IPS-18c (cell line): ENCODE measurements around the gene TUBGCP2.
"Not testable (repeated sequence)": the region's sequence is repeated elsewhere in the genome, so short reads cannot be mapped to it uniquely, and the experiment has no call there.

Experiments used
- H3K4me3 ChIP-seq: 2 replicates; pipeline ENCODE4 v1.7.0; 2013; ENCODE audit warnings: low read depth, mild to moderate bottlenecking, low read length, moderate library complexity; ENCODE audit not compliant: insufficient read depth
- H3K9me3 ChIP-seq: one replicate; pipeline ENCODE4 v1.6.1; 2013; ENCODE audit warnings: mild to moderate bottlenecking, low read length, moderate library complexity; ENCODE audit not compliant: control insufficient read depth, insufficient read depth

The TUBGCP2 gene

DNA sequence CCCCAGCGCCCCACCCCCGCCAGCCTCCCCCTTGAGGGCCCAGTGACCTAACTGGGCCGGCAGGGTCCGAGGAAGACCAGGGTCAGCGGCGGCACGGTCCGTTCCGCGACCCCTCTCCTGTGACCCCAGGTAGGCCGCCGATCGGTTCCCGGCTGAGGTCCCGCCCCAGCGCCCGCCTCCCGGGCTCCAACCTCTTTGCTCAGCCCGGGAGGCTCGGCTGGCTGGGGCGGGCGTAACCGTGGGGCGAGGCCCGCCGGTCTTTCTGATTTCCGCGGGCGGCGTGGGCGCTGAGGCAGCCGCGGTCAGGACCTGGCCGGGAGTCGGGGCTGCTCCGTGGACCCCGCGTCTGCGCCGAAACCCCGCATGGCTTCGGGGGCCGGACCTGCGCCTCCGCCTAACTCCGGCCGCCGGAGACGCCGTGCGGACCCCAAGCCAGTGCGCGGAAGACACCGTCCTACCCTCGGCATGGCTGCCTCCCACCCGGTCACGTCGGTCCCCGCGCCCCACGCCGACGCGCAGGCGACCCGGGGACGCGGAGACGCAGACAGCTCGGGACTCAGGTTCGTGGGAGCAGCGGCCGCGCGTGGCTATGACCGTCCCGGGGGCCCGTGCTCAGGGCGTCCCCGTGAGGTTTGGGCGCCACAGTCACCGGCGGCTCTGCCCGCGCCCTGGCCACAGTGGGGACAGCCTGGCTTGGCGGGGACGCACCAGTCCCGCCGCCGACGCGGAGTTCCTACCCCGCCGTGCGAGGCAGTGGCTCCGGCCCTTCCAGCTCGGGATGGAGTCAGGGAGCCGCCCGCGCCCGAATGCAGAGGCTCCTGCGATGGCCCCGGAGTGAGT is 72.1 kb downstream of the TUBGCP2 start:
- H3K4me3 ChIP-seq = peak overlapping the region; percentile 51
- H3K9me3 ChIP-seq = peaks cover 4% of the 10 kb centered on the region

GRCh38 chr10:133235932-133236331 is 72.7 kb downstream of the TUBGCP2 start:
- H3K4me3 ChIP-seq = peak overlapping the region; percentile 10
- H3K9me3 ChIP-seq = peaks cover 4% of the 10 kb centered on the region

DNA sequence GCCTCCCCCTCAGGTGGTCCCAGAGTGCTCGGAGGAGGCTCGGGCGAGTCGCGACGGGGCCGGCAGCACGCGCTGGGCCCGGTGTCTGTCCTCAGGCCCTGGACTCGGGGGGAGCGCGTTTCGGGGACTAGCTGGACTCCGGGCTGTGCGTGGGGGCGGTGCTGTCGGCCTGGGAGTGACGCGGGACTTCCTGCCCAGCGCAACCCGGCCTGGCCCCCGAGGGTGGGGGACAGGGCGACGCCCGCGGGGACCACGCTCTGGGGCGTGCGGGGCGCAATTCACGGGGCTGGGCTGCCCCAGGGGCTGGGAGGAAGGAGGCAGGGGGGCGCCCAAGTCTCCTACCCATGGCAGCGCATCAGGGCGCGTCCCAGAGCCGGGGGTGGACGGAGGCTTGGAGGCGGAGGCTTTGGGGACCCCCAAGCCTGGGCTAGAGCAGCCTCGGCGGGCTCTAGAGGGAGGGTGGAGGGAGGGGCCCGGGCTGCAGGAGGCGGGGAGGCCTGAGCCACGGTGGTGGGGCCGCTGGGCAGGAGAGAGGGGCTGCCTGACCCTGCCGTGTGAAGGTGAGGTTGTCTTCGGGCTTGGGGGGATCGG is 73.3 kb downstream of the TUBGCP2 start:
- H3K9me3 ChIP-seq = peaks cover 4% of the 10 kb centered on the region
- peak overlapping the region; percentile 28; the same call in 1 of the 2 replicates for H3K4me3 ChIP-seq

DNA sequence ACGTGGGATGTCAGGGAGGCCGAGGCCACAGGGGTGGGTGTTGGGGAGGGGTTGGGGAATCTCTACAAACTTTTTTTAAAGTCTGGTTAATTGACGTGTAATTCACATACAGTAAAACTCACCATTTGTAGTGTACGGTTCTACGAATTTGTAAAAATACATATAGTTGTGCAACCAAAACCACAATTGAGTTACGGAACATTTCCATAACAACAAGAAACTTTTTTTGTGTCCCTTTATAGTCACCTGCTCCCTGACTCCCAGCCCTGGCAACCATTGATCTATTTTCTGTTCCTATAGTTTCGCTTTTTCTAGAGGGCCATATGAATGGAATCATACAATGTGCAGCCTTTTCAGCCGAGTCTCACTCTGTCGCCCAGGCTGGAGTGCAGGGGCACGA is 73.9 kb downstream of the TUBGCP2 start:
- H3K4me3 ChIP-seq, H3K9me3 ChIP-seq: not testable (repeated sequence)

GRCh38 chr10:133231946-133232574 is 76.6 kb downstream of the TUBGCP2 start:
- H3K4me3 ChIP-seq = peak overlapping the region; percentile 51

DNA sequence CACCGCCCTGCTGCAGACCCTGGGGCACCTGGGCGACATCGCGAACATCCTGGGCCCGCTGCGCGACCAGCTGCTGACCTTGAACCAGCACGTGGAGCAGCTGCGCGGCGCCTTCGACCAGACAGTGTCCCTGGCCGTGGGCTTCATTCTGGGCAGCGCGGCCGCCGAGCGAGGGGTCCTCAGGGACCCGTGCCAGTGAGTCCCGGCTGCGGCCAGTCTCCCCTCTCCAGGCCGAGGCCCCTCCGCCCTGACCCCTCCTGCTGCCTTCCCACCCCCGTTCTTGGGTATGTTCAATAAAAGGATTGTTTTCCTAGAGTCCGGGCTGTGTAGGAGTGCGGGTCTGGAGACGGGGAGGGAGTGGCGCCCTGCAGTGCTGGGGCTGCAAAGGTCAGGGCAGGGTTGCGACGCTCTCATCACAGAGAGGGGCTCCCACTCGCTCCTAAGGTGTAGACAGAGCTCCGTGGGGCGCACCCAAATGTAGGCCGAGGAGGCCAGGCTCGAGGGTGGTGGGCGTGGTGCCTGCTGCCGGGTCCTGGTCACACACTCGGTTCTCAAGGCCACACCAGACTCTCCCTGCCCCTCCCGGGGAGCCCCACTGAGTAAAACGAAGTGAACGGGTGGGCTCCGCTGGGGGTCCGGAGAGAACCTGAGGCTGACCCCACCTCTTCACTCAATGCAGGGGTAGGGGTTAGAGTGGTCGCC is 77.3 kb downstream of the TUBGCP2 start:
- Histone ChIP-seq H3K4me3 (peak overlapping the region; percentile 51), H3K9me3 (peaks cover 4% of the 10 kb centered on the region)

More at GRCh38 chr10:133231946-133232574, 76.6 kb downstream of the TUBGCP2 start:
- H3K9me3 ChIP-seq = peaks cover 4% of the 10 kb centered on the region

DNA sequence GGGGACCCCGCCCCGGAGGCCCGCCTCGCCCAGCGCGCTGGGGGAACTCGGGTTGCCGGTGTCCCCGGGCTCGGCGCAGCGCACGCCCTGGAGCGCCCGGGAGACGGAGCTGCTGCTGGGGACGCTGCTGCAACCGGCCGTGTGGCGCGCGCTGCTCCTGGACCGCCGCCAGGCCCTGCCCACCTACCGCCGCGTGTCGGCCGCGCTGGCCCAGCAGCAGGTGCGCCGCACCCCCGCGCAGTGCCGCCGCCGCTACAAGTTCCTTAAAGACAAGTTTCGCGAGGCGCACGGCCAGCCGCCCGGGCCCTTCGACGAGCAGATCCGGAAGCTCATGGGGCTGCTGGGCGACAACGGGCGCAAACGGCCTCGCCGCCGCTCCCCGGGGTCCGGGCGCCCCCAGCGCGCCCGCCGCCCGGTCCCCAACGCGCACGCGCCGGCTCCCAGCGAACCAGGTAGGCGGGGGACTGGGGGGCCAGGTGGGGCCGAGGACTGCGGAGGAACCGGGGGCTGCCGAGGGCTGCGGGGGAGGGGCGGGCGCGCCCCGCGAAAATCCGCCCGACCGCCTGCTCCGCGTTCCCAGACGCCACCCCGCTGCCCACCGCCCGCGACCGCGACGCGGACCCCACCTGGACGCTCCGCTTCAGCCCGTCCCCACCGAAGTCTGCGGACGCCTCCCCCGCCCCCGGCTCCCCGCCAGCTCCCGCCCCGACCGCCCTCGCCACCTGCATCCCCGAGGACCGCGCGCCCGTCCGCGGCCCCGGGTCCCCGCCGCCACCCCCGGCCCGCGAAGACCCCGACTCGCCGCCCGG is 78.1 kb downstream of the TUBGCP2 start:
- H3K9me3 ChIP-seq = peaks cover 4% of the 10 kb centered on the region
- H3K4me3 ChIP-seq = peak overlapping the region; percentile 51

GRCh38 chr10:133230044-133230361 is 78.7 kb downstream of the TUBGCP2 start, which contains the start of gene UTF1:
UTF1 (plus strand) TSS chr10:133230217; CDS start chr10:133230289, 72 bp downstream.
- H3K9me3 ChIP-seq = no peaks in the 10 kb centered on the region
- peak within 1 kb of the TSS; percentile 53 for H3K4me3 ChIP-seq

GRCh38 chr10:133229265-133230043 is 79.2 kb downstream of the TUBGCP2 start:
- peak overlapping the region; percentile 53 for H3K4me3 ChIP-seq
- H3K9me3 ChIP-seq = peaks cover under 1% of the 10 kb centered on the region
